ENCODE data around the gene TRIM6.
"Not testable (repeated sequence)": the region's sequence is repeated elsewhere in the genome, so short reads cannot be mapped to it uniquely, and the experiment has no call there.

The TRIM6 gene, protein sequence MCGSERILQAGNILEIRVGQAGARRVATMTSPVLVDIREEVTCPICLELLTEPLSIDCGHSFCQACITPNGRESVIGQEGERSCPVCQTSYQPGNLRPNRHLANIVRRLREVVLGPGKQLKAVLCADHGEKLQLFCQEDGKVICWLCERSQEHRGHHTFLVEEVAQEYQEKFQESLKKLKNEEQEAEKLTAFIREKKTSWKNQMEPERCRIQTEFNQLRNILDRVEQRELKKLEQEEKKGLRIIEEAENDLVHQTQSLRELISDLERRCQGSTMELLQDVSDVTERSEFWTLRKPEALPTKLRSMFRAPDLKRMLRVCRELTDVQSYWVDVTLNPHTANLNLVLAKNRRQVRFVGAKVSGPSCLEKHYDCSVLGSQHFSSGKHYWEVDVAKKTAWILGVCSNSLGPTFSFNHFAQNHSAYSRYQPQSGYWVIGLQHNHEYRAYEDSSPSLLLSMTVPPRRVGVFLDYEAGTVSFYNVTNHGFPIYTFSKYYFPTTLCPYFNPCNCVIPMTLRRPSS

DNA sequence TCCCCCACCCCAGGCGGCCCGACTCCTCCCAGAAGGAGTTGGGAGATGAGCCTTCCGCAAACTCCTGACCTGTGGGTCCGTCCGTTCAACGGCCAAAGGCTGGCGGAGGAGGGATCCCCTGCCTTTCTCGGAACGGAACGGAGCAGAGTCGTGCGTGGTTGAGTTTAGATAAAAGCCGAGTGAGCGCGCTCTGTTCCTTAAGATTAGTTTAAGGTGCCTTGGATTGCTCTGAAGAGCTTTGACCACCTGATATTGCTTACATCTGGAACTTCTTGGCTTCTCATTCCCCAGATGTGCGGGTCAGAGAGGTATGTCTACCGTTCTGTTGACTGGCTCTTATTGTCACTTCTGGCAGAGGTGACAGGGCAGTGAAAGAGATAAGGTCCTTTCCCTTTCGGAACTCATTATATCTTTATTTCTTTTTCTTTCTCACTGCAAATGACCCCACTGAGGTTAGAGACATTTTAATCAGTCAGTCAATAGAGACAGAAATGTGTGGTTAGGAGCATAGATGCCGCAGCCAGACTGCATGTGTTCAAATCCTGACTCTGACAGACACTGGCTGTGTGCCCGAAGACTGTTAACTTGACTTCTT is at the start of gene TRIM6:
TRIM6 (plus strand) TSS at position 31 of the 595 bp plus-strand sequence; CDS start at position 292, 261 bp downstream.
- no peak for DNase-seq (ENCODE audit: low read depth in 1 of 2, low spot score in 1 of 2)

DNA sequence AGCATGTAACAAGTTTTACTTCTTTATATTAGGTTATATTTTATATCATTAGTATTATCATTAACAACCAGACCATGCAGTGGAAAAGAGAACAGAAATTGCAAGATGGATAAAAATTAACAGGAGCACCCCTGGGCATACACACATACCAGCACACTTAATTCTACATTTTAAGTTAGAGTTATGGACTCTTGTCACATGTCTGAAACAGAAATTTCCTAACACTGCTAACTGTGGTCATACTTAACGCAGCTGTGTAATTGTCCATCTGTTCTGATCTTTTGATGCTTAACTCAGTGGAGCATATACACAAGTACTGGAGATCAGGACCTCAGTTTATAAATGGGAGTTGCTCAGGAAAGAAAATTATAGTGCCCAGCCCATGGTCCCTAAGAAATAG is 48.5 kb upstream of the TRIM6 start:
- no peak for DNase-seq (ENCODE audit: low read depth in 1 of 2, low spot score in 1 of 2)

DNA sequence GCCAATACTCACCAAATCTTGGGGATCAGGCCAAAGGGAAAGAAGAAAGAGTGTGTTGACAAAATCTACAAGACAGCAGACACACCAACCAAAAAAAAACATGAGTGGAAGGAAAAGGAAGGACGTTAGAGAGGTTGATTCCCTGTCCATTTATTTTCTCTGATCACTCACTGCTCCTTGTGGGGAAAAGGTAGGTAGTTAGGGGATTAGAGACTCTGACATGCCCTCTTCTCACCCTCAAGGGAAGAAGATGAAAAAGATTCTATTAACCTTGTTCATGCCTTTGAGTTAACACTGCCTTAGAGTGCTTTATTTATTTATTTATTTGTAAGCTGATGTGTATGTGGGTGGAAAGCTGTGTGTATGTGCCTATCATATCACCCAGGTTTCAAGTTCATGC is 48.0 kb upstream of the TRIM6 start, which contains the start of gene OR52H1:
OR52H1 (minus strand) TSS at position 101 of the 400 bp plus-strand sequence. CDS start 3,035 bp downstream, outside the sequence.
- no peak for DNase-seq (ENCODE audit: low read depth in 1 of 2, low spot score in 1 of 2)

DNA sequence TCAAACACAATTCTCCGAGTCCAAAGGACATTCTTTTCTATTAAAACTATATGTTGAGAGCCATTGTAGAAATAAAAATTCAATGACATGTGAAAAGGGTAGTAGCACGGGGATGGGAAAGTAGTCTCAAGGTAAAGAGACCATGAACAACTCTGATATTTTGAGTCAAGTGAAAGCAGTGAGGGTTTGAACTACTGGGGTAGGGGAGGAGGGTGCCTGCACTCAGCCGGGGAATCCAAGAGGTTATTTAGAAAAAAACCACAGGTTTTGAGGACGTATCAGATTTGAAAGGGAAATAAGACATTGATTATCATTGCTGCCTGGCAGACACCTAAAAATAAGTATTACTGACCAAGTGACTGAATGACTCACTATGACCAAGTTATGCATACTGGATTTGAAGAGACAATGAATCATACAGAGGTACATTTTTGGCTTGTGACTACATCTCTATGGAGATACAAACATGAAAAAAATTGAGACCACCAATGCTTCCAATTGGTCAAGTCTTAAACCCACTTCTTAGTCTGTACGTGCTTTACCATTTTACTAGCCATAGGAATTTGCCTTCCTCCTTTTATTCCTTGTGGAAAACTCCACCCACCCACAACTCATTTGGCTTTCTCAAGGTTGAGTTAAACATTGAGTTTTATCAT is 45.9 kb upstream of the TRIM6 start:
- DNase-seq (ENCODE audit: low read depth in 1 of 2, low spot score in 1 of 2): no peak

DNA sequence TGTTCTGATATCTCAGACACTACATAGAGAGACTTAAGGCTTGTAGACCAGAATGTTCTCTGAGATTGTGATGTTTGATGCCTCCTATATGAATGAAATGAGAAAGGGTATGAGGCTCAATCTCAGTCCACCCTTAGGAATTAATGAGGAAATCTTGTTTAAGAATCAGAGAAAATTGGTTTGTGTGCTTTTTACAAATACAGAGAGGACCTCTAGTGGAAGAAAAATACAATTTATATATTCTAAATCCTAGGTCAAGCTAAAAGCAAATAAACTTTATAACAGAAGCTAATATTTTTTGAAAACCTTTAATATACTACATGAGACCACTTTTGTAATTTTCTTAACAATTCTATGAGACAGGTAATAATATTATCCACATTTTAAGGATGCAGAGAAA is 43.1 kb upstream of the TRIM6 start:
- DNase-seq (ENCODE audit: low read depth in 1 of 2, low spot score in 1 of 2): no peak

DNA sequence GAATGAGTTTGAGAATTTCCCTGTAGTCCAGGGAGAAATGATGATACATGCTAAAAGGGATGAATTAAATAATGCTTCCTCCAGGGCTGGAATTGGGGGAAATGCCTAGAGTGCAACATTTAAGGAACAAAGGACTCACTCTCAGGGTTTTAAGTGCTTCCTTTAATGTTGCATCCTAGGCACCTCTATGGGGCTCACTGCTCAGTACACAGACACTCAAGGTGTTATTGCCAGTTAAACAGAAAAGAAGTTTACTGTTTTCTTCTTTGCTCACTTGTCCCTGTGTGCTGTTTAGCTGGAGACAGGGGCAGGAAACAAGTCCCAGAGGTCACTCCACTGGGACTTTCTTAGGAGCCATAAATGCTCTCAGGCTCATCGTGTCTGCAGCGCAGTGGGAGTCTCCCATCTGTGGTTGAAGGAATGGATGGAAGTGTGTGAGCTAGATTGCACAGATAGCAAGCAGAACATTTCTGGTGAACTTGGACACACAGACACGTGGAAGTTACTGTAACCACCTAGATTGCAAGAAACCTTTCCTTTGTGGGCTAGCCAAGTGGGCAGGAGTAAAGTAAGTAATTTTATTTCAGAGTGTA is 39.7 kb upstream of the TRIM6 start:
- DNase-seq (ENCODE audit: low read depth in 1 of 2, low spot score in 1 of 2): no peak

DNA sequence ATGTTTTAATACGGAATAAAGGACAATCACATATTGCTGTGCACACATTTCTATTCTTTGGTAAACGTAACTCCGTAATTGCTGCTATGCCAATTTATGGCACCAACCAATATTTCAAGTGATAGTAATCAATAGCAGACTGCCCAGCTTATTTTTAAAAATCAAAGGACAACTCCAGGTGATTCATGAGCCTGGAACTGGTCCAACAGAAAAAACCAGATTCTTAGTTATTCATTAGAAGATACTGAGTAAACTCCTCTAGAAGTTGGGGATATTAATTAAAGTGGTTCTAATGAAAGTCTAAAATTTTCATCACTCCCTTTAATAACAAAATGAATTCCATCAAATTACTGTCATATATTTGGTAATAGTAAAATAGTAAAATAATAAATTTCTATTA is 38.7 kb upstream of the TRIM6 start:
- DNase-seq (ENCODE audit: low read depth in 1 of 2, low spot score in 1 of 2): no peak

DNA sequence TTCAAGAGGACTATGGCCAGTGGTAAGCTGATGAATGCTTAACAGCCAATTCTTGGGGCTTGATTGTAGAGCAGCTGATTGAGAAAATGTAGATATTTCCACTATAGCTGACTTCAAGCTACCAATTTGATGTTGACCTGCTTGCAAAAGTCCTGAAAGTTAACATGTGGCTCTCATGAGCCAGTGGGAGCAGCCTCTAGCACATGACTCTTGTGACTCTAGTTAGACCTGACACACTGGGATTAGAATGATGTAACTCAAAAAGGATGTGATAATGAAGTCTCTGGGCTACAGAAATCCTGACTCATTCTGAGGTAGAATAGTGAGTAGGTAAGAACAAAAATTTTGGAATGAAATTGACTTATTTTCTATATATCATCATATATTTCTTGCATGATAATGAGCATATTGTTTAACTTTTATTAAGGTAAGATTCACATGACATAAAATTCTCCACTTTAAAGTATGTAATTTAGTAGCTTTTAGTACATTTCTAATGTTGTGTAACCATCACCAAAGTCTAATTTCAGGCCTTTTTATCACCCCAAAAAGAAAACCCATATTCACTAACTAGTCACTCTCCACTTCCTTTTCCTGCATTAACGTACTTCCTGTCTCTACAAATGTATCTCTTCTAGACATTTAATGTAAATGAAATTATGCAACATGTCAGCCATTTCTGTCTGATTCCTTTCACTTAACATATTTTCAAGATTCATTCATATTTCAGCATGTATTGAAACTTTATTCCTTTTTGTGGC is 32.0 kb upstream of the TRIM6 start:
- no peak for DNase-seq (ENCODE audit: low read depth in 1 of 2, low spot score in 1 of 2)

DNA sequence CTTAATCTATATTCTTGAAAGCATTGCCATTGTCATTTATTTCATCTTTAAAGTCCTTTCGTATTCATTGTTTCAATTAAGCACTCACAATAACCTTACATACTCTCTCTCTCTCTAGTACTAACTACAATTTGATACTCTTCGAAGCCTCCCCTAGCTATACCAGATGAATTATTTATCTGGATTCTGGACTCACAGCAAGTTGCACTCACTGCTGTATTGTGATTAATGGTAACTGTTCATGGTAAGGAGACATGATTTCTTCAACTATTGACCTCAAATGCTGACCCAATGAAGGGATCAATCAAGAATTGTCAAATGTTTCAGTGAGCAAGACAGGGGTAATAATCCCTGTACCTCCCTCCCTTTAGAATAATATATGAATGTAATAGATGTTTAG is 21.8 kb upstream of the TRIM6 start:
- DNase-seq (ENCODE audit: low read depth in 1 of 2, low spot score in 1 of 2): no peak

DNA sequence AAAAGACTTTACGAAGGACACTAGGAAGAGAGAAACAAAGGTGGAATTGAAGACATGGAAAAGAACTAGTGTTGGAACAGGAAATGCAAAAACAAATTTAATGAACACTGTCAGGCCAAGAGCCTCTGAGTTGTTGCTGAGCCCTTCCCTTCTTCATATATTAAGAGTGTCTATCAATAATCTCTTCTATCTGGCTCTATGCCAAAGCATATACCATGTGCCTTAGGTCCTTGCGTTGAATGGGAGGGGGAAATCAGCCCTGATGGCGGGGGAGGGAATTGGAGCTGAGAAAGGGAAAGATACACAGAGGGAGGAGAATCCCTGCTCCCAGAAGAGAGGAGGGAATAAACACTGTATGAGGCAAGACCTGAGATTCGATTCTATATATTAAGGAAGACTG is 21.3 kb upstream of the TRIM6 start:
- no peak for DNase-seq (ENCODE audit: low read depth in 1 of 2, low spot score in 1 of 2)

DNA sequence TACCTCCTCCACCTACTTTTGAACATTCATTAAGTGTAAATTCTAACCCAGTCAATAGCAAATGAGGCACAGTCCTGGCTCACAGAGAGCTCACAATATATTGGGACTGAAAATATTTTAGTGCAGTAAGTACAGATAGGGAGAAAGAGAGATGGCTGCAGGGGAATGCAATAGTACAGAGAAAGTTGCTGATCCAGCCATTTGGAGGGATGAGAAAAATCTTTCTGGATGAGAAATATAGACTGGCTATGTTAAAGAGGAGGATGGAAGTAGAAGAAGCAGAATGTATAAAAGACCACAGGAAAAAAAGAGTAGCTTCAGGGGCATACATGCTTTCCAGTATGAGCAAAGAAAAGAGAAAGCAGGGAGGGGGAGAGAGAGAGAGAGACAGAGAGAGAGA is 19.3 kb upstream of the TRIM6 start:
- no peak for DNase-seq (ENCODE audit: low read depth in 1 of 2, low spot score in 1 of 2)

DNA sequence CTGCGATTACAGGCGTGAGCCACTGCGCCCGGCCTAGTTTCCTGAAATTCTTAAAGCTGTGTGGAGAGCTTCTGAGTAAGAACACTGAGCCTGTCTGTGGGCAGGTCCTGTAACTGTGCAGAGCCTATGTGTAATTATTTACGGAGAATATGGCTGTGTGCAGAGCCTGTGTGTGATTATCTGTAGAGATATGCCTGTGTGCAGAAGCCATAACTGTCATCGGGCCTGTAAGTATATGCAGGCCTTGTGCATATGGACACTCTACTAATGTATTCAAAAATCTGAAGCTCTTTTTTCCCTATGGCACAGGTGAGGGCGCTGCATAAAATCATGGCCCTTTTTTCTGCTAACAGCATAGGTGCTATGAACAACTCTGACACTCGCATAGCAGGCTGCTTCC is 15.9 kb upstream of the TRIM6 start, which contains the start of gene OR52B6:
OR52B6 (plus strand) TSS at position 301 of the 400 bp plus-strand sequence; CDS start at position 301, 0 bp downstream.
- DNase-seq (ENCODE audit: low read depth in 1 of 2, low spot score in 1 of 2): no peak

DNA sequence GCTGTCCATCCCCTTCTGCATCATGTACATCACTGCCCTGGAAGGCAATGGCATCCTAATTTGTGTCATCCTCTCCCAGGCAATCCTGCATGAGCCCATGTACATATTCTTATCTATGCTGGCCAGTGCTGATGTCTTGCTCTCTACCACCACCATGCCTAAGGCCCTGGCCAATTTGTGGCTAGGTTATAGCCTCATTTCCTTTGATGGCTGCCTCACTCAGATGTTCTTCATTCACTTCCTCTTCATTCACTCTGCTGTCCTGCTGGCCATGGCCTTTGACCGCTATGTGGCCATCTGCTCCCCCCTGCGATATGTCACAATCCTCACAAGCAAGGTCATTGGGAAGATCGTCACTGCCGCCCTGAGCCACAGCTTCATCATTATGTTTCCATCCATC is 15.4 kb upstream of the TRIM6 start:
- no peak for DNase-seq (ENCODE audit: low read depth in 1 of 2, low spot score in 1 of 2)

DNA sequence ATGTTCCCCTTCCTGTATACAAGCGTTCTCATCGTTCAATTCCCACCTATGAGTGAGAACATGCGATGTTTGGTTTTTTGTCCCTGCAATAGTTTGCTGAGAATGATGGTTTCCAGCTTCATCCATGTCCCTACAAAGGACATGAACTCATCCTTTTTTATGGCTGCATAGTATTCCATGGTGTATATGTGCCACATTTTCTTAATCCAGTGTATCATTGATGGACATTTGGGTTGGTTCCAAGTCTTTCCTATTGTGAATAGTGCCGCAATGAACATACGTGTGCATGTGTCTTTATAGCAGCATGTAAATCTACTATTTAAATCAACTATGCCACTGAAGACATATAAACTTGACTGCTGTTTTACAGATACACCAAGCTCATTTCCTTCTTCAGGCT is 12.0 kb upstream of the TRIM6 start:
- not testable (repeated sequence) for DNase-seq (ENCODE audit: low read depth in 1 of 2, low spot score in 1 of 2)

DNA sequence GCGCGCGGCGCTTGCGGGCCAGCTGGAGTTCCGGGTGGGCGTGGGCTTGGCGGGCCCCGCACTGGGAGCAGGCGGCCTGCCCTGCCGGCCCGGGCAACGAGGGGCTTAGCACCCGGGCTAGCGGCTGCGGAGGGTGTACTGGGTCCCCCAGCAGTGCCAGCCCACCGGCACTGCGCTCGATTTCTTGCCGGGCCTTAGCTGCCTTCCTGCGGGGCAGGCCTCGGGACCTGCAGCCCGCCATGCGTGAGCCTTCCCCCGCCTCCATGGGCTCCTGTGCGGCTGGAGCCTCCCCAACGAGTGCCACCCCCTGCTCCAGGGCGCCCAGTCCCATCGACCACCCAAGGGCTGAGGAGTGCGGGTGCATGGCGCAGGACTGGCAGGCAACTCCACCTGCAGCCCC is 6.5 kb upstream of the TRIM6 start:
- not testable (repeated sequence) for DNase-seq (ENCODE audit: low read depth in 1 of 2, low spot score in 1 of 2)

DNA sequence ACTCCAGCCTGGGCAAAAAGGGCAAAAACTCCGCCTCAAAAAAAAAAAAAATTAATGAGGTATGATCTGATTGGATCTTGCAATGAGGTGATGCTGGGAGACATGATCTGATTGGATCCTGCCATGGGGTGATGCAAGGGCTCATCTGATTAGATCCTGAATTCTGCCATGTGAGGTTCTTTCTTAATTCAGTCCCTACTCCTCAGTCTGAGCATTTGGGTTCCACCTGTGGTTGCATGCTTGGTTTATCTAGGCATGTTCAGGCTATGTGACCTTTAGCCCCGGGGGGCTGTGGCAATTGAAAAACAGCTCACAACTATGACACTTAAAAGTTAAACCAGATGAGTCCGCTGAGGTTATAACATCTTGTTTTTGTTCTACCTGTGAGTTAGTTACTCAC is 4.8 kb upstream of the TRIM6 start:
- DNase-seq (ENCODE audit: low read depth in 1 of 2, low spot score in 1 of 2): no peak

DNA sequence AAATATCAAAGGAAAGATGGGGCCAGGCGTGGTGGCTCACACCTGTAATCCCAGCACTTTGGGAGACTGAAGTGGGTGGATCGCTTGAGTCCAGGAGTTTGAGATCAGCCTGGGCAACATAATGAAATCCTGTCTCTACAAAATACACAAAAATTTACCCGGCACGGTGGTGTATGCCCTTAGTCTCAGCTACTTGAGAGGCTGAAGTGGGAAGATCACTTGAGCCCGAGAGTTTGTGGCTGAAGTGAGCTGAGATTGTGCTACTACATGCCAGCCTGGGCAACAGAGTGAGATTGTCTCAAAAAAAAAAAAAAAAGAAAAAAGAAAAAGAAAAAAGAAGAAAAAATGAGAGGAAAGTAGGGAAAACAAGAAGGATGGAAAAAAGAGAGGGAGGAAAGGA is 3.8 kb upstream of the TRIM6 start:
- DNase-seq (ENCODE audit: low read depth in 1 of 2, low spot score in 1 of 2): no peak

DNA sequence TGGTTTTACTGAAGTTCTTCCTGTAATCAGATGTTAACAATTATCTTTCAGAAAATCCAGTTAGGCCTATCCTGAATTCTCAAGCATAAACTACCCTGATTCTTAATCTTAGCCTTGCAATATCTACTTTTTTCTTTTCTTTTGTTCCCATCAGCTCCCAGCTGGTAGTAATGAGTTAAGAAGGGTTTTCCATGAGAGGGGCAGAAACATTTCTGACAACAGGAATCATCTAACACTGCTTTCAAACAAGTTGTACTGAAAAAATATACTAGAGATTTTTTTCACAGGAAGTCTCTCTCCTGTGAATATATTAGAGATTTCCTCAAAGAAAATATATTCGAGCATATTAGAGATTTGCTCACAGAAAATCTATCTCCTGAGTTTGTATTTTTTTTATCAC is 3.3 kb upstream of the TRIM6 start:
- no peak for DNase-seq (ENCODE audit: low read depth in 1 of 2, low spot score in 1 of 2)

DNA sequence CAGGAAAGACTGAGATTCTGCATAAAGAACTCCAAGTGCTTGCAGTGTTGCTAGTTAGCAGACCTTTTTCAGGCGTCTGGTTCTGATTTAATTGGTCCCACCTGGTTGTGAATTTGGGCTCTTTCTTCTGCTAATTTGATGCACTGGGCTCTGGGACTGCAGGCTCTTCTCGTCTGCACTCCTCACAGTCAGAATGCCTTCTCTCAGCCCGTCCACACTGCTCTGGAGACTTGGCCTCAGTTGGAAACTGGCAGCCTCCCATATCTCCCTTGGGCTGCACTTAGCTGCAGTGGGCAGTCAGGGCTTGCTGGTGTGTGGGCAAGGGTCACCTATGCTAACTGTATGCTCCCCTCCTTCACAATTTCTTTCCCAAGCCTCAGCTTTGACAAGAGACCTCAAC is 1.5 kb downstream of the TRIM6 start:
- DNase-seq (ENCODE audit: low read depth in 1 of 2, low spot score in 1 of 2): no peak

DNA sequence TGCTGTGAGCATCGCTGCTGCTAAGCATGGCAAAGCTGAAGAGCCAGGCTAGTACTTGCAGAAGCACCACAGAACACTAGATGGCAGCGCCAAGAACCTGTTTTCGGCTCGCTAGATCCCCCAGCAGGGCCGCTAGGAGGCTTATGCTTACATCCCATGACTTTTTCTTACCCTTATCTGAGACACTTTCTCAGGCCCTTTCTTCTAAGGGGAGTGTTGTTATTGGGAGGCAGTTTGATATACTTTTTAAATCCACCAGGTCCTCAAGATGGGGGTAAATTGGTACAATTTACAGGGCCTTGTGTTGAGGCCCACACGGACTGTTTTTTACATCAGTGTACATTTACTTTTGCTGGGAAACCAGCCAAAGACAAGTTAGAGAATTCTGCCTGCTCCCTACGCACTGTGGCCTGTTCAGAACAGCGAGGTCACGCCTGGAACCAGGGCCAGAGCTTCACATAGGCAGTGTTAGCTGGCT is 4.0 kb downstream of the TRIM6 start:
- DNase-seq (ENCODE audit: low read depth in 1 of 2, low spot score in 1 of 2): peak; percentile 12 to 31

DNA sequence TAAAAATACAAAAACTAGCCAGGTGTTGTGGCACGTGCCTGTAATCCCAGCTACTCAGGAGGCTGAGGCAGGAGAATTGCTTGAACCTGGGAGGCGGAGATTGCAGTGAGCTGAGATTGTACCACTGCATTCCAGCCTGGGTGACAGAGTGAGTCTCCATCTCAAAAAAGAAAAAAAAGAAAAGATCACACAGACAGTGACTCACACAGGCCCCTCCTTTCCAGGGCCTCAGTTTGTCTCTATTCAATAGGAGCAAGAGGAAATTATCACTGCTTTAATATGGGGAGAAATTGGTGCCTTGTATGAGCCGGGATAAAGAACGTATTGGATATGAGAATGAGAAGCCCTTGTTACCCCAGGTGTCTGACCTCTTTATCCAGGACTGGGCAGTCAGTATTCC is 6.4 kb downstream of the TRIM6 start:
- DNase-seq (ENCODE audit: low read depth in 1 of 2, low spot score in 1 of 2): not testable (repeated sequence)

All from stimulated activated CD4-positive, alpha-beta T cell treated with anti-CD3 and anti-CD28 coated beads, Interleukin-15, amount 100 ng/mL, for 1 hour (primary cell).